ENCODE data around the gene MRRF.
"Not testable (repeated sequence)": the region's sequence is repeated elsewhere in the genome, so short reads cannot be mapped to it uniquely, and the experiment has no call there.

MRRF gene

DNA sequence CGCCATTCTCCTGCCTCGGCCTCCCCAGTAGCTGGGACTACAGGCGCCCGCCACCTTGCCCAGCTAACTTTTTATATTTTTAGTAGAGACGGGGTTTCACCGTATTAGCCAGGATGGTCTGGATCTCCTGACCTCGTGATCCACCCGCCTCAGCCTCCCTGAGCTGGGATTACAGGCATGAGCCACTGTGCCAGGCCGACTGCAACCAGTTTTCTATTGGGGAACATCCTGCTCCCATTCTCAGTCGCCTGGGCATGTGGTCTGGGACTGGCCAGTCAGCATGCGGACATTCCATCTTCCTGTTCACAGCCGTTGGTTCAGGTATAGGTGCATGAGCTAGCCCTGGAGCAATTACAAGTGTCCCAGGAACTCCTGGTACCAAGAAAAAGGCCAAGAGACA is 98.4 kb downstream of the MRRF start:
- not testable (repeated sequence) for DNase-seq

DNA sequence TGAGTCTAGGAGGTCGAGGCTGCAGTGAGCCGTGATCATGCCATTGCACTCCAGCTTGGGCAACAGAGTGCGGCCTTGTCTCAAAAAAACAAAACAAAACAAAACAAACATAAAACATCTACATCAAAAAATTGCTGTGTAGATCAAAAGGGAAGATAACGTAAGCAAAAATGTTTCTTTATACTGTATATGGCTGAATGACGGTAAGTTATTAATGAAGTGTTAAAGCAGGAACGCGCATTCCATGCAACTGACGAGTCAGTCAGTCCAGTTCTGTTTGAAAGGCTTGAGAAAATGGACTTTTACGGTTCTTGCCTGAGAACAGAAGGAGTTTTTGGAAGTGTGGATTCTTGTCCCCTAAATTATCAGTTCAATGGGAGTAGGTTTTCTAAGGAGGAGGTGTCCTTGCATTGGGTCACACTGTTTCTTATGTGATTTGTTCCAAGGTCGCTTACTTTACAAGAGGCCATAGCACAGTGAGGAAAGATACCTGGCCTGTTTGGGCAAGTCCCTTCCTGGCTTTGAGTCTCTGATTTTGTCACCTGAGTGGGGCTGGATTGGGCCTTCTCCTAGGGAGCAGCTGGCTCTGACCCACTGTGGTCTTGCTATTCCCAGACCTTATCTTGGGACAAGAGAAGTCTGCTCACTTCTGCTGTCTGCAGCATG is 99.6 kb downstream of the MRRF start:
- DNase-seq, result no peak

GRCh38 chr9:122364783-122365150 is 100.1 kb downstream of the MRRF start:
- no peak for DNase-seq

GRCh38 chr9:122366074-122366660 is 101.5 kb downstream of the MRRF start:
- DNase-seq, result no peak

- no peak for DNase-seq
Measured at GRCh38 chr9:122367065-122367464, 102.4 kb downstream of the MRRF start.

DNA sequence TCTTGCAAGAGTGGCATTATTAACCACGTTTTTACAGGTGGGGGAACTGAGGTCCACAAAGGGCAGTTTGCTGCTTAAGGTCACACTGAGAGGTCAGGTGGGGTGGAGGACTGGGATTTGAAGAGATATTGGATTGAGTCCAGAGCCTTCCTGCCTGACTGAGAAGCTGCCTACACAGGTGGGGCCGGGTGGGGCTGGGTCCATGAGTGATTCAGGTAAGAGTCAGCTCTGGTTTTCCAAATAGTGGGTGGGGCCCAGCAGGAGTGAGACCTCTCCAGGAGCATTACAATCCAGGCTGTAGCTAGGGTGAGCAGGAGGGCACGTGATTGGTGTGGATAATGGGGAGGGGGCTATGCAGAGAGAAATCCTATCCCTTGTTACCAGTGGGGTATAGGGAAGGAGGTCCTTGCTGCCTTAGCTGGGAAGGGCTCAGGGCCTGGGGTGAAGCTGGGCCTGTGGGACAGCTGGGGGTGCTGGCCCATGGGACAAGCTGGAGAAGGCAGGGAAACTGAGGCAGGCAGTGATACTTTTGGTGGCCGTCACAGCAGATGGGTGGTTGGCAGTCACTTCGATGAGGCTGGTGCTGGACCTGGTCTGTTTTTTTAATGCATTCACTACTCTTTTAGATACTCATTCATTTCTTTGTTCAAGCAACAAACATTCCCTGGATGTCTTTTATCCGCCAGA is 103.2 kb downstream of the MRRF start:
- no peak for DNase-seq

DNA sequence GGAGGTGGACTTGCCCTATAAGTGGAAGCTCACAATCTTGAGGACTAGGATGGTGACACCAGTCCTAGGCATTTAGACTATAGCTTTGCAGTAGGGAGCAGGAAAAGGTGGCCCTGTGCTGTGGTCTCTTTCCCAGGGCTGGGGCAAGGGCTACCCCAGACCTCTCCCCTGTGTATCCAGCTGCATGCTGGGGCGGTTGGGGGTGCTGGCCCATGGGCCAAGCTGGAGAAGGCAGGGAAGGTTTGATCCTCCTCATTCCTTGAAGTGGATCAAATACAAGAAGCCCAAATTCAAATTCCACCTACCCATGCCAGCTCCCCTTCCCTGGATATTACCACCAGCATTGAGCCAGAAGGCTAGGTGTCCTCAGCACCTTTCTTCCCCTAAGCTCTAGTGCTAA is 104.0 kb downstream of the MRRF start:
- no peak for DNase-seq

- DNase-seq, result no peak
Measured at GRCh38 chr9:122370303-122370702, 105.6 kb downstream of the MRRF start.

DNA sequence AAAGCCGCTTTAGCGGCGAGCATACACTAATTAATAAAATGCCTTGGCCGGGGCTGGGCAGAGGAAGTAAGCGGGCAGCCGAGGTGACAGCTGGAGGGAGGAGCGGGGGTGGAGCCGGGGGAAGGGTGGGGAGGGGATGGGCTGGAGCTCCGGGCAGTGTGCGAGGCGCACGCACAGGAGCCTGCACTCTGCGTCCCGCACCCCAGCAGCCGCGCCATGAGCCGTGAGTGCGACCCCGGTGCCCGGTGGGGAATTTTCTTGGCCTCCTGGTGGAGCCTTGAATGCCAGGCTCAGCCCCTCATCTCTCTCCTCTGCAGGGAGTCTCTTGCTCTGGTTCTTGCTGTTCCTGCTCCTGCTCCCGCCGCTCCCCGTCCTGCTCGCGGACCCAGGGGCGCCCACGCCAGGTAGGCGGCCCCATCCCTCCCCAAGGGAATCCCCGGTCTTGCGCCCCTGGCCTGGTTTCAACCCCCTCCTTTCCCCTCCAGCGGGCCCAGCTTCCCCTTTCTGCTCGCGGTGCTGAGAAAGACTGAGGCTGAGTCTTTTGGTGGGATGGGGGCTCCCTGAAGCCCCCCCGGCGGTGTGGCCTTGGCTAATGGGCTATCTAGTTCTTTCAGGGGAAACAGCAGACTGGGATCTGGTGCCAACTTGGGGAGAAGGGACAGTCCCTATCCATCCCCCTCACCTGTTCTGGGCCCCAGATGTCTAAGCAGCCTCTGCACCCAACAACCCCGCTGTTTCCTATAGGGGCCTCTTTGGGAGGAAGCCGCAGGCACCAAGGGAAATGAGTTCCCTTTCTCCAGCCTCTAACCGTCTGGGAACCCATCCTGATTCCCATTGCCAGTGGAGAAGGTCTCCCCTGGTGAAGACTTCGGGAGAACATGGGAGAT is 106.4 kb downstream of the MRRF start, which contains the start of gene PTGS1:
PTGS1 (plus strand) TSS at position 156 of the 887 bp plus-strand sequence; CDS start at position 217, 61 bp downstream.
- no peak for DNase-seq

DNA sequence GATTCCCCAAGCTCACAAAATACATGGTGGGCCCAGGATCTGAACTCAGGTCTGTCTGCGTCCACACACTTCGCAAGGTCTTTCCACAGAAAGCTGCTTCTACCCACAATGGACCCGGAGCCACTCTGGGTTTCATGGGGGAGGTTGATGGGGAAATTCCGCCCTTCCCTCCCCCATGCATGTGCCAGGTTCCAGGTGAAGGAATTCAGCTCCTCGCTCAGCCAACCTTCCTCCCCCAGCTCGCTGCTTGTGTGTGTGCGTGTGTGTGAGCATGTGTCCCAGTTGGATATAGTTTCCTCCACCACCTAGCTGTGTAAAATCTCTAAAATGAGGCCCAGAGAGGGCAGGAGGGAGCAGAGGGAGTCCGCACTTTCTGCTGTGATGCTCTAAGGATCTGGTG is 107.2 kb downstream of the MRRF start:
- no peak for DNase-seq

DNA sequence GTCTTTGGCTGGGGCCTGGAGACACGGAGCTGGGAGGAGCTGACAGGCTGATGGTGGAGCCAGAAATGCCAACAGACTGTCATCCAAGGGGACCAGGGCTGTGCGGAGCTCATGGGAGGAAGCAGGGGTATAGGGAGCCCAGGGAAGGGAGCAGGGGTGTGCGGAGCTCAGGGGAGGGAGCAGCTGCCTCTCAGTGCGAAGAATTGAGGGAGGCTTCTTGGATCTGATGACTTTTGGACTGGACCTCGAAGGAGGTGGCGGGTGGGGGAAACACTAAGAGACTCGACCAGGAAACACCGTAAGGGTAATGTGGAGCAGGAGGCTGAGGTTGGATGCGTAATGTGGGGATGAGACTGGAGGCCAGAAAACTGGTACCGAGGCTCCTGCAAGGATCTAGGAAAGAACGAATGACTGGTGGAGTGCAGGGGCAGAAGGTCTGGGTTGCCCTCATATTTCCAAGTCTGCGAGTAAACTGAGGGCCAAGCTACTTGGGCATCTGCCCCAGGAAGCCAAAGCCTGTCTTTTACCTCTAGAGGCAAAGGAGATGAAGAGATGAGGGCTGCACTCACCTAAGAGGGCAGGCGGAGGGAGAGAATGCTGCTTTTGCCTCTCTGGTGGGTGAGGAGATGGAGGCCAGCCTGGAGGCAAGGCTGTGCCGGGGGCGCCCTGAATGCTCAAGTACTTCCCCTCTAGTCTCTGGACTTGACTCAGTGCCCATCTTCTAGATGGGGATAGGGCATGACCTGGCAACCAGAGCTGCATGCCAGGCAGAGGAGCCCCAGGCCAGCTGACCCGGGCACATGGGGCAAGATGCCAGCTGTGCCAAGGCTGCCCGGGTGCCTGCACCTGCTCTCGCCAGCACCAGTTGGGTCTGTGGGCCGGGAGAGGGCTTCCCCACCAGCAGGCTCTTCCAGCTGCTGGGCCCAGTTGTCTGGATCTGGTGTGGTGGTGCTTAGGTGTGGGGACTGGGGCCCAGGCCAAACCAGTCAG is 108.5 kb downstream of the MRRF start:
- DNase-seq, result no peak

GRCh38 chr9:122374885-122375420 is 110.3 kb downstream of the MRRF start:
- DNase-seq, result no peak

DNA sequence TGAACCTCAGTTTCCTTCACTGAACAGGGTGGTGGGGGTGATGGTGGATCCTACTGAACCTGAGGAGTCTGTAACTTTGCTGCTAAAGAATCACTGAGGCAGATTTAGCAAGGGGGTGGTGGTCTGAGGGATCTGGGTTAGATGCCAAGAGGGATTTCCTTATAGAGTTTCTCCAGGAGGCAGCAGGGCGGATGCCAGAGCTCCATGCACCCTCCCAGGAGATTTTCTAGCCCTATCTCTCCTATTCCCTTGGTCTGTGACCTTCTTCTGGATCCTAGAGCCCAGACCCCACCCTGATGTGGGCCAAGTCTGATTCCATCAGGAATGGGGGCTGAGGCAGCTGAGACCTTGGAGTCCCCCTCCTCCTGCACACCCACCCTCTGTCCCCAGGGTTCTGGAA is 112.1 kb downstream of the MRRF start:
- no peak for DNase-seq

DNA sequence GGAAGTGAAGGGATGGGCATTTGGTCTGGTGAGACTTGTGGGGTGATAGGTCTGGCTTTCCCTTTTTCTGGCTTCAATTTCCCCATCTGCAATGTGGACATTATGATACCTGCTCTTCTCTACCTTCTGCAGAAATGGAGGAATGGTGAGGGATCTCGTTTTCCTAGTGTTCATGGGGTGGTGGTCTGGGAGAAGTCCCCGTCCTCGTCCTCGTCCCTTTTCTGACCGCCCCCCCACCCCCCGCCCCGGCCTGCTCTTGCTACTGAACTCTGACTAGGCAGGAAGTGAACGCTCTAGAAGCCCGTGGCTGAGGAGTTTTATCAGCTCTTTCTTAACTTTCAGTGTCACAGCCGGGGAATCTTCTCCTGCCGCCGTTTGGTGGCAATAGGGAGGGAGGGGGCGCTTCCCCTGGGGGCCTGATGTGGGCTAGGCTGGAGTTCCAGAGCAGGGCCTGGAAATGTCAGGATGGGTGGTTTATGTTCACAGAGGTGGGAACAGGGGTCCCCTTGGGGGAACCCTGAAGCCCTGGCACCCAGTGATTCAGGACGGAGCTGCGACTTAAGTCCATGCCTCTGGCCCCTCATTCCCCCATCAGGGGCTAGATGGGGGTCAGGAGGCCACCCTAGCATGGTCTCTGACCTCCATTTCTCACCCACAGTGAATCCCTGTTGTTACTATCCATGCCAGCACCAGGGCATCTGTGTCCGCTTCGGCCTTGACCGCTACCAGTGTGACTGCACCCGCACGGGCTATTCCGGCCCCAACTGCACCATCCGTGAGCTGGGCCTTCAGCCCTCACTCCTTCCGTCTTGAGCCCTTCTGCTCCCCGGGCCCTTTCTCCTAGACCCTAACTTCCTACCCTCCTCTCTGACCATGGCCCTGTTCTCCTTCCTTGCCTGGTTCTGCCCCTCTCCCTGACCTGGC is 112.8 kb downstream of the MRRF start:
- no peak for DNase-seq

- DNase-seq, result no peak
Measured at GRCh38 chr9:122378236-122378635, 113.6 kb downstream of the MRRF start.

- no peak for DNase-seq
Measured at GRCh38 chr9:122379340-122379739, 114.7 kb downstream of the MRRF start.

- DNase-seq, result no peak
Measured at GRCh38 chr9:122380293-122380692, 115.6 kb downstream of the MRRF start.
